ENCODE data around the gene C5orf15. TPM values are rescaled to one million over a fixed set of nuclear protein-coding genes. Genes with fewer than 3 reads are reported as not detected.

C5orf15 gene
- total and polyA plus RNA-seq, 9 of the 15 experiments (the other 6 are each of a cell fraction or from before 2014, with no cell fraction given) = 23.3 to 50.7 (median 35.5) TPM

DNA sequence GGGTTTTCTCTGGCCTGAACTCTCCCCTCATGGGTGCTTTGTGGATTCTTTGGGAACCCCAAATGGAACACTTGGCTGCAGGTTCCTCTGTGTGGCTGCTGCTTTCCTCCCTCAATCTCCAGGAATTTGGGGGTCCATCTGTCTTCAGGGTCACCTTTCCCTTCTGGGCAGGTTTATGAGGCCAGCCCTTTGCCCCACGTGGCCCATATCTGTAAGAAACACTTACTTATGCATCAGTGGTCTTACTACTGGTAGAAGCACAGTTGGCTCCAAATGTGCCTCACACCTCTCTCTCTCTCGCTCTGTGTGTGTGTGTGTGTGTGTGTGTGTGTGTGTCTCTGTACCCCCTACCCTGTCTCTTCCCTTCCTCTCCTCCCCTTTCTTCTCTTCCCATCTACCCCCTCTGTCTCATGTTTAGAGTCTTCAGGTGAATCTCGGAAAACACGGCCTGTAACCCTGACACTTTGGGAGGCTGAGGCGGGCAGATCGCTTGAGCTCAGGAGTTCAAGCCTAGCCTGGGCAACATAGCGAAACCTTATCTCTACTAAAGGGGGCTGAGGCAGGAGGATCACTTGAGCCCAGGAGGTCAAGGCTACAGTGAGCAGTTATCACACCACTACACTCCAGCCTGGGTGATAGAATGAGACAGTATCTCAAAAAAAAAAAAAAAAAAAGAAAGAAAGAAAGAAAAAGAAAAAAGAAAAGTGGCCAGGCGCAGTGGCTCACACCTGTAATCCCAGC is 26.8 kb downstream of the C5orf15 start (continued):
- TF ChIP-seq, protein P1, sequence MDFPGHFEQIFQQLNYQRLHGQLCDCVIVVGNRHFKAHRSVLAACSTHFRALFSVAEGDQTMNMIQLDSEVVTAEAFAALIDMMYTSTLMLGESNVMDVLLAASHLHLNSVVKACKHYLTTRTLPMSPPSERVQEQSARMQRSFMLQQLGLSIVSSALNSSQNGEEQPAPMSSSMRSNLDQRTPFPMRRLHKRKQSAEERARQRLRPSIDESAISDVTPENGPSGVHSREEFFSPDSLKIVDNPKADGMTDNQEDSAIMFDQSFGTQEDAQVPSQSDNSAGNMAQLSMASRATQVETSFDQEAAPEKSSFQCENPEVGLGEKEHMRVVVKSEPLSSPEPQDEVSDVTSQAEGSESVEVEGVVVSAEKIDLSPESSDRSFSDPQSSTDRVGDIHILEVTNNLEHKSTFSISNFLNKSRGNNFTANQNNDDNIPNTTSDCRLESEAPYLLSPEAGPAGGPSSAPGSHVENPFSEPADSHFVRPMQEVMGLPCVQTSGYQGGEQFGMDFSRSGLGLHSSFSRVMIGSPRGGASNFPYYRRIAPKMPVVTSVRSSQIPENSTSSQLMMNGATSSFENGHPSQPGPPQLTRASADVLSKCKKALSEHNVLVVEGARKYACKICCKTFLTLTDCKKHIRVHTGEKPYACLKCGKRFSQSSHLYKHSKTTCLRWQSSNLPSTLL (IDR thresholded peaks at IDR 0.05) = no peak
- TF ChIP-seq ZNF407 (IDR thresholded peaks at IDR 0.05; ENCODE audit: low read depth) (no peak), ZNF766 (CRISPR knock-in tag; conservative IDR thresholded peaks at IDR 0.05) (no peak; the same call in 1 of the 2 replicates), FOSL1 (tag; conservative IDR thresholded peaks at IDR 0.05) (no peak), KLF13 (tag; IDR thresholded peaks at IDR 0.05; ENCODE audit: borderline replicate concordance, low read depth) (no peak), FOXJ3 (CRISPR knock-in tag; IDR thresholded peaks at IDR 0.05) (no peak), TAF9B (IDR thresholded peaks at IDR 0.05; ENCODE audit: partially characterized antibody) (no peak), HMG20A (CRISPR knock-in tag; conservative IDR thresholded peaks at IDR 0.05) (no peak)
- TF ChIP-seq, protein P2, sequence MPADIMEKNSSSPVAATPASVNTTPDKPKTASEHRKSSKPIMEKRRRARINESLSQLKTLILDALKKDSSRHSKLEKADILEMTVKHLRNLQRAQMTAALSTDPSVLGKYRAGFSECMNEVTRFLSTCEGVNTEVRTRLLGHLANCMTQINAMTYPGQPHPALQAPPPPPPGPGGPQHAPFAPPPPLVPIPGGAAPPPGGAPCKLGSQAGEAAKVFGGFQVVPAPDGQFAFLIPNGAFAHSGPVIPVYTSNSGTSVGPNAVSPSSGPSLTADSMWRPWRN (IDR thresholded peaks at IDR 0.05; ENCODE audit: low read depth) = no peak
- TF ChIP-seq, protein P3, sequence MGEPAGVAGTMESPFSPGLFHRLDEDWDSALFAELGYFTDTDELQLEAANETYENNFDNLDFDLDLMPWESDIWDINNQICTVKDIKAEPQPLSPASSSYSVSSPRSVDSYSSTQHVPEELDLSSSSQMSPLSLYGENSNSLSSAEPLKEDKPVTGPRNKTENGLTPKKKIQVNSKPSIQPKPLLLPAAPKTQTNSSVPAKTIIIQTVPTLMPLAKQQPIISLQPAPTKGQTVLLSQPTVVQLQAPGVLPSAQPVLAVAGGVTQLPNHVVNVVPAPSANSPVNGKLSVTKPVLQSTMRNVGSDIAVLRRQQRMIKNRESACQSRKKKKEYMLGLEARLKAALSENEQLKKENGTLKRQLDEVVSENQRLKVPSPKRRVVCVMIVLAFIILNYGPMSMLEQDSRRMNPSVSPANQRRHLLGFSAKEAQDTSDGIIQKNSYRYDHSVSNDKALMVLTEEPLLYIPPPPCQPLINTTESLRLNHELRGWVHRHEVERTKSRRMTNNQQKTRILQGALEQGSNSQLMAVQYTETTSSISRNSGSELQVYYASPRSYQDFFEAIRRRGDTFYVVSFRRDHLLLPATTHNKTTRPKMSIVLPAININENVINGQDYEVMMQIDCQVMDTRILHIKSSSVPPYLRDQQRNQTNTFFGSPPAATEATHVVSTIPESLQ (CRISPR knock-in tag; IDR thresholded peaks at IDR 0.05) = no peak
- TF ChIP-seq, protein P4, sequence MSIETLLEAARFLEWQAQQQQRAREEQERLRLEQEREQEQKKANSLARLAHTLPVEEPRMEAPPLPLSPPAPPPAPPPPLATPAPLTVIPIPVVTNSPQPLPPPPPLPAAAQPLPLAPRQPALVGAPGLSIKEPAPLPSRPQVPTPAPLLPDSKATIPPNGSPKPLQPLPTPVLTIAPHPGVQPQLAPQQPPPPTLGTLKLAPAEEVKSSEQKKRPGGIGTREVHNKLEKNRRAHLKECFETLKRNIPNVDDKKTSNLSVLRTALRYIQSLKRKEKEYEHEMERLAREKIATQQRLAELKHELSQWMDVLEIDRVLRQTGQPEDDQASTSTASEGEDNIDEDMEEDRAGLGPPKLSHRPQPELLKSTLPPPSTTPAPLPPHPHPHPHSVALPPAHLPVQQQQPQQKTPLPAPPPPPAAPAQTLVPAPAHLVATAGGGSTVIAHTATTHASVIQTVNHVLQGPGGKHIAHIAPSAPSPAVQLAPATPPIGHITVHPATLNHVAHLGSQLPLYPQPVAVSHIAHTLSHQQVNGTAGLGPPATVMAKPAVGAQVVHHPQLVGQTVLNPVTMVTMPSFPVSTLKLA (conservative IDR thresholded peaks at IDR 0.05) = no peak

All from K562 (cell line).